Activated naive CD8-positive, alpha-beta T cell treated with anti-CD3 and anti-CD28 coated beads, Interleukin-2, amount 50 U/mL, for 16 hours (primary cell): ENCODE results near the gene SFN.

Source experiments
- DNase-seq: peaks from one replicate; pipeline ENCODE4 v3.0.0-alpha.2; 2020; ENCODE audit warnings: low read depth, low spot score

The SFN gene

GRCh38 chr1:26911399-26912146 lies 48.6 kb downstream of the SFN start:
- no peak for DNase-seq

- DNase-seq = no peak
Measured at GRCh38 chr1:26912147-26912490, 49.2 kb downstream of the SFN start.

GRCh38 chr1:26913389-26913753 lies 50.4 kb downstream of the SFN start:
- no peak for DNase-seq
